HG03571 (cell line): ENCODE measurements around the gene NRTN.
"Not testable (repeated sequence)": the region's sequence is repeated elsewhere in the genome, so short reads cannot be mapped to it uniquely, and the experiment has no call there.

Experiments used
- ATAC-seq: cut with Tn5 transposase; IDR thresholded peaks from one replicate; pipeline ENCODE4 v1.9.1; 2021; ENCODE audit not compliant: unreplicated experiment

NRTN gene

GRCh38 chr19:5832527-5833216, 27.8 kb downstream of the NRTN start:
- ATAC-seq: no peak

DNA sequence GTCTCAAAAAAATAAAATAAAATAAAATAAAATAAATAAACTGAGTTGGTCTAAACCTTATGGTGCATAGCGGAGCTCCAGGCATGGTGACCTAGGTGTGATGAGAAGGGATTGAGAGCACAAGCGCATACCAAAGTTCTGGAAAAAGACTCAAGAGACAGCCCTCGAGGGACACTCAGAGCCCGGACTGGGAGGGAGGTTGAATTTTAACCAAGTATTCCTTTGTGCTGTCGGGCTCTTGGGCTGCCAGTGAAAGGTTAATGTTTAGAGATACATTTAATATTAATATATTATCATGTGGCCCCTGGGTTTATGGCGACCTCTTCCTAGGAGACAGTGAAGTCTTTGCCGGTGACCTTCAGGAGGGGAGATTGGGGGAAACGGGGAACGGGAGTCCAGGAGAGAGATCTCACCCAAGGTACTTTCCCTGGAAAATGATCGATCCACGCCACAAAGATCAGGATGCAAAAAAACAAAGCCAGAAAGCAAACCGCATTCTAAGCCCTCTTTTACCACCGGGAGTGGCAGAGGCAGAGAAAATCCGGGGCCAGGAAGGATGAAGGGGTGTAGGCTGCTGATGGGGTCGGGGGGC, 33.0 kb downstream of the NRTN start:
- ATAC-seq: no peak

DNA sequence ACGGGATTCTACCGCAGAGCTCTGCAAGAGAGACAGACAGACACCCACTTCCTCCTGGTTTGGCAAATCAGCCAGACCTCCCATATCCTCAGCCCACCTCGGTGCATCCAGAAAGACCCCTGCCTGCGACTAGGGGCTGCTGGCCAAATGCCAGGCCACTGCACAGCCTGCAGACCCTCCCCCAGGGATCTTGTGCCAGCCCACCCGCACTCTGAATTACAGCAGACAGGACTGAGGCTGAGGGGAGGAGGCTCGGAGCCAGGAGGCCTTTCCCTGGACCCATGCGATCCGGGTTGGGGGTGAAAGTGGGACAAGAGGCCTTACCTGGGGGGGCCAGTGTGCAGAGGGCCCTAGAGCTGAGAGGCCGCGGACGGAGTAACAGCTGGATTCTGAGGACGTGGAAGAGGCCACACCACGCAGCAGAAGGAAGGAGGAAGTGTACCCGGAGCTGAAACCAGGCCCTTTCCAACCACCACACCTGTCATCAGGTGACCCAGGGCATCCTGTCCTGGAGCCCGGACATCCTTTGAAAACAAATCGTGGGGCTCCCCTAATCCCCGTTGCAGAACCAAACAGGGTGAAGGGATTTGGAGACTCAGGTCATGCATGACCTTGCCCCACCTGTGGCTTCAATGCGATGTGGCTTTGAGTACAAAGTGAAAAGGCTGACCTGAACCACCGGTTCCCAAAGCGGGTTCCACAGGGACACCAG, 33.6 kb downstream of the NRTN start:
- ATAC-seq: no peak

DNA sequence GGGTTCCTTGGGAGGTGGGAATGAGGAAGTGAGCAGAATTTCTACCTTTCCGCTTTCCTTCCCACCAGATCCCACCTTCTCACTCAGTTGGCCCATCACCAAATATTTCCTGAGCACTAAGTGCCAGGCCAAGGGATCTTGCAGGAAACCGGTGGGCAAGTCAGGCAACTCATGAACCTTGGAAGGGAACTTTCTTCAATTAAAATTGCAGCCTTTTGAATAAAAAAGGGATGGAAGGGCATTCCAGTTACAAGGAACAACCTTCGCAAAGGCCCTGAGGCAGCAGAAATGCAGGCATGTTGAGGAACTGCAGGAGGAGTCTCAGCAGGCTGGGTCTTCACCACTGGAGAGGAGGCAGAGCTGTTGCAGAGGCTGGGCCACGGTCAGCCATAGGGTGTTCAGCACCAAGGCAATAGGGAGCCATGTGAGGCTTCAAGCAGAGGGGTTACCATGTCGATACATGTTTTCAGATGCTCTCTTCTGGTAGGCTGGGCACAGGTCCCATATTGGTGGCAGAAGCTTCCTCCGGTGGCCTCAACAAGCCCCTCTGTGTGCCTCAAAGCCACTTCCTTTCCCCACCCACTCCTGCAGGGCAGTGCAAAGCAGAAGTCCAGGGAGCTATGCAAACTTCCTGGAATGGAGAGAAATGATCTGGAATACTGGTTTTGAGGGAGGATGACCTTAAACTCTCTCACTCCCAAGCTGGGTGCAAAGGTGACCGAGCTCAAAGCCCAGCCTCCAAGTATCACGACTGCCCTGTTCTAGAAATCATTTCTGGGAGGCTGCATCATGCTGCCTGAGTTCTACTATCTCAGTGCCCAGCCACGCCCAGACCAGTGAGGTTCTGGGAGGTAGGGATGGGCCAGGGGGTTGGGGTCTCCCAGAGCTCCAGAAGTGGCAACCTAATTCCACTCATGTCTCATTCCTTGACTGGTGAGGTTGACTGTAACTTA, 34.5 kb downstream of the NRTN start, which contains the start of gene FUT6:
Gene FUT6 (minus strand): TSS at position 638 of the 953 bp plus-strand sequence. CDS start 7,135 bp downstream, outside the sequence.
- ATAC-seq: no peak

GRCh38 chr19:5841735-5842111, 36.9 kb downstream of the NRTN start:
- not testable (repeated sequence) for ATAC-seq

DNA sequence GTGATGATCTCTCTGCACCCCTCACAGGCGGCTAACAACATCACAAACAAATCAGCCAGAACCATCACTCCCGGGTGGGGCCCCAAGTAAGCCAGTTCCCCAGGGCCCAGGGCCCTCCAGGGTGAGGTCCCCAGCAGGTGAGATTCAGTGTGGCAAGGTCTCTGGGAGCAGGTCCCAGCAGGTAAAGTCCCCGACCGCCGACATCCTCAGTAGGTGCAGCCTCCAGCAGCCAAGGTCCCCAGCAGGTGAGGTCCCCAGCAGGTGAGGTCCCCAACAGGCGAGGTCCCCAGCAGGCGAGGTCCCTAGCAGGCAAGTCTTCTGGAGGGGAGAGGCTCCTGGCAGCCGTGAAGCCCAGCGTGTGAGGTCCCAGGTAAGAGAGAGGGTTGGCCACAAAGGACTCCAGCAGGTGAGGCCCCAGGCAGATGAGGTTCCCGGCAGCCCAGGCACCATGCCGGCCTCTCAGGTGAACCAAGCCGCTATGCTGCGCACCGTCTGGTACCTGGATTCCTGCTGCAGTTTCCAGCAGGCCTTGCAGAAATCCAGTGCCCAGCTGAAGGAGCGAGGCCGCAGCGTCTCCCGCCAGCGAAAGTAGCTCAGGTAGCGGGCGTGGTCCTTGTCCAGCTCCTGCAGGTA, 38.5 kb downstream of the NRTN start:
- ATAC-seq: no peak

DNA sequence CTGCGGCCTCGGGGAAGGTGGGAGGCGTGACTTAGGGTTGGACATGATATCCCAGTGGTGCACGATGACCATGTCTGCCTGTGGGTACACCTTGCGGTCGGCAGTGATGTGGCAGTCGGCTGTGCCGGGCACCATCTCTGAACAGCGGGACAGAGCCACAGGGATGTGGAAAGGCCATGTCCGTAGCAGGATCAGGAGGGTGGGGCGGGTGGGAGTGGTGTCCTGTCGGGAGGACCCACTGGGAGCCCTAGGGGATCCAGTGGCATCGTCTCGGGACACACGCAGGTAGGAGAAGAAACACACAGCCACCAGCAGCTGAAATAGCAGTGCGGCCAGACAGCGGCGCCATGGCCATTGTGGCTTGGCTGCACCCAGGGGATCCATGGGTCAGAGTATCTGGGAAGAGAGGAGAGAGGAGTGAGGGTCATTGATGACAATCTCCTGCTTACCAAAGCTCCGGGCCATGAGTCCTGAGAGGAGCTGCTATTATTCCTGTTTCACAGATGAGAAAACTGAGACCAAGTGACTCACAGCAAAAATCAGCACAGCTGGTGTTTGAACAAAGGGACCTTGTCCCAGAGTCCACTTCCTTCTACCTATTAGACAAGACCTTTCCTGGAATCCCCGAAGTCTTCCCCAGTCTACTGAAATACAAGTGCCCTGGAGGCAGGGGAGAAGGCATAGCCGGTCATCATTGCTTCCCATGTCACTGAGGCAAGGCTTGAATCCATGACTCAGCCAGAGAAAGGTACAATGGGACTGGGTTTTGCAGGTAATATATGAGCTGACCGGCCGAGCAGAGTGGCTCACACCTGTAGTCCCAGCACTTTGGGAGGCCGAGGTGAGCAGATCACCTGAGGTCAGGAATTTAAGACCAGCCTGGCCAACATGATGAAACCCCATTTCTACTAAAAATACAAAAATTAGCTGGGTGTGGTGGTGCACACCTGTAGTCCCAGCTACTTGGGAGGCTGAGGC, 39.9 kb downstream of the NRTN start:
- ATAC-seq: no peak

DNA sequence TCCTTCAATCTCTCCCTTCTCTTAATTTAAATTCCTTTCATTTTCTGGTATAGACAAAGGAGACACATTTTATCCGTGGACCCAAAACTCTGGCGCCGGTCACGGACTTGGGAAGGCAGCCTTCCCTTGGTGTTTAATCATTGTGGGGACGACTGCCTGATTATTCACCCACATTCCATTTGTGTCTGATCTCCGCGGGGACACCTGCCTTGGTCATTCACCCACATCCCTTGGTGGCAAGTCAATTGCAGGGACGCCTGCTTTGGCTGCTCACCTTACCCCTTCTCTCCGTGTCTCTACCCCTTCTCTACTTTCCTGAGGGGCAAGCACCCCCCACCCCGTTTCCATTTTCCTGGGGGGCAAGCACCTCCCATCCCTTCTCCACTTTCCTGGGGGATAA, 43.0 kb downstream of the NRTN start:
- ATAC-seq: not testable (repeated sequence)

DNA sequence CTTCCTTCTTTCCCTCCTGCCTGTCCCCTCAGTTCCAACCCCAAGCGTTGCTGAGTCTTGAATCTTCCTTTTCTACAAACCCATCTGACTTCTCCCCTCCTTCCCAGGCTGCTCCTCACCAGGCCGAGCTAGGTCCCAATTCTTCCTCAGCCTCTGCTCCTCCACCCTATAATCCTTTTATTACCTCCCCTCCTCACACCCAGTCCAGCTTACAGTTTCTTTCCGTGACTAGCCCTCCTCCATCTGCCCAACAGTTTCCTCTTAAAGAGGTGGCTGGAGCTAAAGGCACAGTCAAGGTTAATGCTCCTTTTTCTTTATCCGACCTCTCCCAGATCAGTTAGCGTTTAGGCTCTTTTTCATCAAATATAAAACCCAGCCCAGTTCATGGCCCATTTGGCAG, 43.8 kb downstream of the NRTN start:
- ATAC-seq: not testable (repeated sequence)

DNA sequence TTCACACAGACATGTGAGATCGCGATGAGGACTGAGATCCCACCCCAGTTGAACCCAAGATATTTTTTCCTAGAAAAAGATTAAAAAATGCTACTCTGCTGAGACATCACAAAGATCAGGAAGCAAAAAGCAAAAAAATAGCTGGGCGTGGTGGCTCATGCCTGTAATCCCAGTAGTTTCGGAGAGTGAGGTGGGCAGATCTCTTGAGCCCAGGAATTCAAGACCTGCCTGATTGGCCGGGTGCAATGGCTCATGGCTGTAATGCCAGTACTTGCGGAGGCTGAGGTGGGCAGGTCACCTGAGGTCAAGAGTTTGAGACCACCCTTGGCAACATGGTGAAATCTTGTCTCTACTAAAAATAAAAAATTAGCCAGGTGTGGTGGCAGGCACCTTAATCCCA, 45.3 kb downstream of the NRTN start:
- no peak for ATAC-seq

DNA sequence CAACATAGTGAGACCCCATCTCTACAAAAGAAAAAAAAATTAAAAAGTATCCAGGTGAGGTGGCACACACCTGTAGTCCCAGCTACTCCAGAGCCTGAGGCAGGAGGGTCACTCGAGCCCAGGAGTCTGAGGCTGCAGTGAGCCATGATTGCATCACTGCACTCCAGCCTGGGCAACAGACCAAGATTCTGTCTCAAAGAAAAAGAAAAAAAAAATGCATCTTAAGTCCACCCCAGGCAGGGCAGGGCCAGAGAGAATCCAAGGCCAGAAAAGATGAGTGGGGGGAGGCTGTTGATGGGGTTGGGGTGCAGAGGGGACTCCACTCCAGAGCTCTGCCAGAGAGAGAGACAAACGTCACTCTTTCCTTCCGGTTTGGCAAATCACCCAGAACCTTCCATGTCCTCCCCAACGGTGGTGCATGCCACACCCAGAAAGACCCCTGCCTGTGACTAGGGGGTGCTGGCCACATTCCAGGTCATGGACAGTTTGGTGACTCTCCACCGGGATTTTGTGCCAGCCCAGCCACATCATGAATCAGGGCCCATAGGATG, 46.0 kb downstream of the NRTN start:
- ATAC-seq: no peak

DNA sequence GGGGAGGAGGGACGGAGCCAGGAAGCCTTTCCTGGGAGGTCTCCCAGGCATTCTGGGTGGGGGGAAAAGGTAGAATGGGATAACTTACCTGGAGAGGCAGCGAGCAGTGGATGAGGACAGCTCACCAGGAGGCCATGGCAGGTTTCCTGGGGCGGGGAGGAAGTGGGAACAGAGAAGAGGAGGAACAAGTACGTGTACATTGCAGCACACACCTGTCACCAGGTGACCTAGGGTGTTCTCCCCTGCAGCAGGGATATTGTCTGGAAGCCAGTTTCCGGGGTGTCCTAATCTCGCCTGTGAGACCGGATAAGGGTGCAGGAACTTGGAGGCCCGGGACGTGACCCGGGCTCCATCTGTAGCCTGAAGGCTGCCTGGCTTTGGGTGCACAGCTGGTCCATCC, 46.4 kb downstream of the NRTN start, which contains the start of gene FUT3:
Gene FUT3 (minus strand): TSS at position 148 of the 400 bp plus-strand sequence.
- no peak for ATAC-seq

GRCh38 chr19:5854121-5854520, 49.3 kb downstream of the NRTN start:
- not testable (repeated sequence) for ATAC-seq

GRCh38 chr19:5855151-5855550, 50.3 kb downstream of the NRTN start:
- not testable (repeated sequence) for ATAC-seq

DNA sequence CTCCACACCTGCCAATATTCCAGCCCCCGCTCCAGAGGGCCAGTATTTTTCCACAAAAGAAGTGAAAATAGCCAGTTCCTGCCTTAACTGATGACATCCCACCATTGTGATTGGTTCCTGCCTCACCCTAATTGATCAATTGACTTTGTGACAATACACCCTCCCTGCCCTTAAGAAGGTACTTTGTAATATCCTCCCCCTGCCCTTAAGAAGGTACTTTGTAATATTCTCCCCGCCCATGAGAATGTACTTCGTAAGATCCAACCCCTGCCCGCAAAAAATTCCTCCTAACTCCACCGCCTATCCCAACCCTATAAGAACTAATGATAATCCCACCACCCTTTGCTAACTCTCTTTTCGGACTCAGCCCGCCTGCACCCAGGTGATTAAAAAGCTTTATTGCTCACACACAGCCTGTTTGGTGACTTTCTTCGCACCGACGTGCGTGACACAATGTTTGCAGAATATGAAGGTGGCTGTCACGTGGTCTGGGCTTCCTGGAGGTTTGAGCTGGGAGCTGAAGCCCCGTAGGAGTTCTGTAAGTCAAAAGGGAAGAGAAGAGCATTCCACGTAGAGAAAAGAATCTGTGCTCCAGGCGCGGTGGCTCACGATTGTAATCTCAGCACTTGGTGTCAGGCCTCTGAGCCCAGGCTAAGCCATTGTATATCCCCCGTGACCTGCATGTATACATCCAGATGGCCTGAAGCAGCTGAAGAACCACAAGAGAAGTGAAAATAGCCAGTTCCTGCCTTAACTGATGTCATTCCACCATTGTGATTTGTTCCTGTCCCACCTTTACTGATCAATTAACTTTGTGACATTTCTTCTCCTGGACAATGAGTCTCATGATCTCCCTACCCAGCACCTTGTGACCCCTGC, 52.6 kb downstream of the NRTN start:
- no peak for ATAC-seq

DNA sequence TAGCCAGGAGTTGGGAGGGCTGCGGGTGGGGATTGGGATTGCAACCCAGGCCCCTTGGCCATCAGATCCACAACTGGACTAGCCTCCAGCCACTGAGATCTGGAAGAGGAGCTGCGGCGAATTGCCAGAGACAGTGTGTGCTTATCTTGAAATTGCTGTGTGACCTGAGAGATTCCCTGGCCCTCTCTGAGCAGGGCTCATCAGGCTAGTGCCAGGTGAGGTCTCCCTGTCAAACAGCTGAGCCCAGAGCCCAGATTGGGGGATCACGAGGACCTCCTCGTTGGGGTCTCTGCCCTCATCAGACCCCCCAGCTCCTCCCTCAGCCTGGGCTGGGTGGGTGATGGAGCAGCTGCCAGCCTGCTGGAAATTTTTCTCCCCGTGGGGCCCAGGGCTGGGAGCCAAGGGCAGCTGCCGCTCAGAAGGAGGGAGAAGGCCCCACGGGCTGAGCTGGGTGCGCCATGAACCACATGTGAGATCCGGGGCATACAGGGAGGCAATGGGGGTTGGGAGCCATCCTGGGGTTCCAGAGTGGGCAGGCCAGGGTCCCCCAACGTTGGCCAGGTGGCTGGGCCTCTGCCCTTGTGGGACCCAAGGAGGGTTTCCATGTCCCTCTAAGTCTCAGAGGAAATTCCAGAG, 58.3 kb downstream of the NRTN start:
- no peak for ATAC-seq

- ATAC-seq: no peak
Observed at GRCh38 chr19:5864013-5864720, 59.3 kb downstream of the NRTN start.
